Loucy (cell line): ENCODE data around the gene FOXP1.

ENCODE experiments used
- H2AFZ ChIP-seq: fragments of 200-600 bp; sonication (generic); 2 replicates; pipeline ENCODE4 v1.6.0; 2016; ENCODE audit warnings: antibody characterized with exemption, mild to moderate bottlenecking, low read length, moderate library complexity
- H3F3A ChIP-seq: fragments of 200-600 bp; 2 replicates; pipeline ENCODE4 v1.6.0; 2016; ENCODE audit warnings: antibody characterized with exemption, low read depth, mild to moderate bottlenecking
- H3K27me3 ChIP-seq: fragments of 200-600 bp; sonication (generic); 2 replicates; pipeline ENCODE4 v1.6.1; 2014; ENCODE audit warnings: low read length, mild to moderate bottlenecking; ENCODE audit not compliant: insufficient read depth, poor library complexity, severe bottlenecking
- H3K36me3 ChIP-seq: fragments of 200-600 bp; sonication (generic); 2 replicates; pipeline ENCODE4 v1.6.1; 2016; ENCODE audit warnings: low read length; ENCODE audit not compliant: insufficient read depth
- H3K4me1 ChIP-seq: fragments of 200-600 bp; sonication (generic); 2 replicates; pipeline ENCODE4 v1.5.1; 2014; ENCODE audit warnings: low read length, mild to moderate bottlenecking; ENCODE audit not compliant: insufficient read depth, poor library complexity, severe bottlenecking
- H3K4me2 ChIP-seq: fragments of 200-600 bp; sonication (generic); 2 replicates; pipeline ENCODE4 v1.6.0; 2014; ENCODE audit warnings: antibody characterized with exemption, low read length, low read depth, mild to moderate bottlenecking; ENCODE audit not compliant: poor library complexity, severe bottlenecking
- H3K4me3 ChIP-seq: fragments of 200-600 bp; sonication (generic); 2 replicates; pipeline ENCODE4 v1.5.1; 2014; ENCODE audit warnings: low read length, mild to moderate bottlenecking, mixed read lengths; ENCODE audit not compliant: poor library complexity, severe bottlenecking
- H3K79me2 ChIP-seq: fragments of 200-600 bp; sonication (generic); 2 replicates; pipeline ENCODE4 v1.6.1; 2014; ENCODE audit warnings: low read length; ENCODE audit not compliant: insufficient read depth
- H3K9ac ChIP-seq: fragments of 200-600 bp; sonication (generic); 2 replicates; pipeline ENCODE4 v1.6.0; 2014; ENCODE audit warnings: mild to moderate bottlenecking, low read depth, low read length, moderate library complexity; ENCODE audit not compliant: poor library complexity, severe bottlenecking
- H3K9me2 ChIP-seq: fragments of 200-600 bp; sonication (generic); replicated peaks from 2 replicates; pipeline ENCODE4 v1.6.1; 2016; ENCODE audit warnings: low read depth, low read length, mixed read lengths
- H3K9me3 ChIP-seq: fragments of 200-600 bp; sonication (generic); 2 replicates; pipeline ENCODE4 v1.6.1; 2014; ENCODE audit warnings: mild to moderate bottlenecking, antibody characterized with exemption, low read length, low read depth; ENCODE audit not compliant: insufficient read depth
- H4K20me1 ChIP-seq: fragments of 200-600 bp; sonication (generic); 2 replicates; pipeline ENCODE4 v1.6.0; 2014; ENCODE audit warnings: antibody characterized with exemption, low read length, mild to moderate bottlenecking; ENCODE audit not compliant: insufficient read depth, poor library complexity, severe bottlenecking
- EZH2phosphoT487 ChIP-seq: fragments of 200-600 bp; IDR thresholded peaks from 2 replicates; pipeline ENCODE4 v1.6.1; 2018; ENCODE audit warnings: antibody characterized with exemption, mild to moderate bottlenecking, moderate library complexity, borderline replicate concordance
- TF ChIP-seq, protein P1 (sequence below): fragments of 200-600 bp; sonication (generic); conservative IDR thresholded peaks from 2 replicates; pipeline ENCODE4 v1.5.1; 2014; ENCODE audit warnings: mild to moderate bottlenecking, antibody characterized with exemption, low read length

Gene FOXP1

DNA sequence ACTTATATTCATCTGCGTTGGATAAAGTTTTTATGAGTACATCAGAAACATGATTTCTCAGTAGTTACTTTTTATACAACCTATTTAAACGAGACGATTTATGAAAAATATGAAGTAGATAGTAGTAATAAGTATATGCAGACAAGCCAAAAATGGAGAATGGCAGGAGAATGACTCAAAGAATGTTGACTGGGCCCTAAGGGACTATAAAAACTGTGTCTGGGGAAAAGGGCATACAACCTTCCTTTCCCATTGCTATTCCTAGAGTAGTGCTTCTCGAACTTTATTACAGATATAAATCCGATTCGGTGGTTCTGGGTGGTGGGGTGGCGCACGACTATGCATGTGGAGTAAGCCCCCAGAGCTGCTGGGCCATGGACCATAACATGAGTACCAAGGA, 558.5 kb downstream of the FOXP1 start:
- H3K9me3 ChIP-seq, result no peaks in the 10 kb centered on the region
- TF ChIP-seq, protein P1, sequence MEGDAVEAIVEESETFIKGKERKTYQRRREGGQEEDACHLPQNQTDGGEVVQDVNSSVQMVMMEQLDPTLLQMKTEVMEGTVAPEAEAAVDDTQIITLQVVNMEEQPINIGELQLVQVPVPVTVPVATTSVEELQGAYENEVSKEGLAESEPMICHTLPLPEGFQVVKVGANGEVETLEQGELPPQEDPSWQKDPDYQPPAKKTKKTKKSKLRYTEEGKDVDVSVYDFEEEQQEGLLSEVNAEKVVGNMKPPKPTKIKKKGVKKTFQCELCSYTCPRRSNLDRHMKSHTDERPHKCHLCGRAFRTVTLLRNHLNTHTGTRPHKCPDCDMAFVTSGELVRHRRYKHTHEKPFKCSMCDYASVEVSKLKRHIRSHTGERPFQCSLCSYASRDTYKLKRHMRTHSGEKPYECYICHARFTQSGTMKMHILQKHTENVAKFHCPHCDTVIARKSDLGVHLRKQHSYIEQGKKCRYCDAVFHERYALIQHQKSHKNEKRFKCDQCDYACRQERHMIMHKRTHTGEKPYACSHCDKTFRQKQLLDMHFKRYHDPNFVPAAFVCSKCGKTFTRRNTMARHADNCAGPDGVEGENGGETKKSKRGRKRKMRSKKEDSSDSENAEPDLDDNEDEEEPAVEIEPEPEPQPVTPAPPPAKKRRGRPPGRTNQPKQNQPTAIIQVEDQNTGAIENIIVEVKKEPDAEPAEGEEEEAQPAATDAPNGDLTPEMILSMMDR, result no peak
- no peak for TF ChIP-seq EZH2phosphoT487
- H3K9me2 ChIP-seq, result no peaks in the 10 kb centered on the region
- H3K27me3 ChIP-seq, result no peaks in the 10 kb centered on the region
- no peak overlapping the region for H3K4me2 ChIP-seq
- H3F3A ChIP-seq, result no peaks in the 10 kb centered on the region
- no peak overlapping the region for H3K9ac ChIP-seq
- no peak overlapping the region for H3K4me3 ChIP-seq
- no peaks in the 10 kb centered on the region for H4K20me1 ChIP-seq
- peaks cover 22% of the 10 kb centered on the region for H3K36me3 ChIP-seq
- H3K79me2 ChIP-seq, result peaks cover 24% of the 10 kb centered on the region; the same call in 1 of the 2 replicates
- H2AFZ ChIP-seq, result no peak overlapping the region
- peaks cover 3% of the 10 kb centered on the region for H3K4me1 ChIP-seq

DNA sequence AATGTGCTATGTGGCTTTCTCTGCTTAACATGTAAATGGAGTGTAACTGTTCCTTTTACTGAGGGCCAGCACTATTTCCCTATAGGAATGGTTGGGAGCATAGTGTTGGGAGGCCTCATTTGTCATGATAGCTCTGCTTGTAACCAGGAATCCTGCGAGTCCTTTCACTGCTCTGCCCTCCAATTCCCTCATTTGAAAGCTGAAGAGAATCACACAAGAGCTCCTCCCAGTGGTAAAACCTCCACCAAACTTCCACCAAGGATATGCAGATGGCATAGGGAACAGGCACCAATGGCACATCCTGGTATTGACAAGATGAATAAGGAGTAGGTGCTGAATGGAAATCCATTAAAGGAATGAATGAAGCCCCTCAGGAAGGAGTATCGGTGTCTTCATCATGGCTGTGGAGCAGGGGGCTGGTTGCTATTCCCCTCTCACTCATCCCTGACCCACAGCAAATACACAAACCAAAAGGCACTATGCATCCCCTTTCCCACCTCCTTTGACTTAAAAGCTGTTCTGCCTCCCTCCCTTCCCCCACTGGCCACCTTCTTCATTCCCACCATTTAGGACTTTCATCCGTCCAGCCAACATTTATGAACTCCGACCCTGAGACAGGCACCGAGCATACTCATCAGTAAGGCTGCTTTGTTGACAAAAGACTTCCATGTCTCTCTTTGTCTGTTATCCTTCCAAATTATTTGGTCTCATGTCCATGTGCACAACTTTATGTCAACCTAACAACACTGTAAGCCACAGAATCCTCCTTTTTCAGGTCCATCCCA, 560.8 kb downstream of the FOXP1 start:
- no peak for TF ChIP-seq EZH2phosphoT487
- TF ChIP-seq, protein P1, result peak; percentile 58
- peaks cover 15% of the 10 kb centered on the region for H3K36me3 ChIP-seq
- H4K20me1 ChIP-seq, result no peaks in the 10 kb centered on the region
- H3K9me3 ChIP-seq, result no peaks in the 10 kb centered on the region
- H2AFZ ChIP-seq, result no peak overlapping the region
- no peaks in the 10 kb centered on the region for H3K9me2 ChIP-seq
- H3F3A ChIP-seq, result no peaks in the 10 kb centered on the region
- no peak overlapping the region for H3K4me3 ChIP-seq
- H3K27me3 ChIP-seq, result no peaks in the 10 kb centered on the region
- no peak overlapping the region for H3K4me2 ChIP-seq
- H3K9ac ChIP-seq, result no peak overlapping the region
- H3K4me1 ChIP-seq, result peaks cover 3% of the 10 kb centered on the region
- peaks cover 30% of the 10 kb centered on the region for H3K79me2 ChIP-seq

DNA sequence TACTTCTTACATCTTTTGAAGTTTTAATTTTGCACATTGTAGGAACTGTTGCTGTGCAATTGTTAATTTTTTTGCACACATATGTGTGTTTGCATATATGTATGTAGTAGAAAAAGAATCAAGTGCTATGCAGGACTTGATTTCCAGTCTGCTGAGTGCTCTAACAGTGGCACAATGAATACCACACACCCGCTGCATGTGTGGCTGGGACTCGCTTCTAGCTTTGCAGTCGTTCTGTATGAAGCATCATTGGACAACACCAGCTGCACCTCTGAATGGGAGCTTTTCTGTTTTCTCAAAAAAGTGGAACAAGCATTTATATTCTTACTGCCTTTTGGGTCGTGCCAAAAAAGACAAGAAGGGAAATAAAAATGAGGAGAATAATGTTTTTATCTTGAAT, 564.7 kb downstream of the FOXP1 start:
- H3K4me1 ChIP-seq, result no peaks in the 10 kb centered on the region
- H3K9ac ChIP-seq, result no peak overlapping the region
- no peak overlapping the region for H3K4me3 ChIP-seq
- no peak overlapping the region for H2AFZ ChIP-seq
- H3K27me3 ChIP-seq, result no peaks in the 10 kb centered on the region
- H3K9me3 ChIP-seq, result peaks cover 3% of the 10 kb centered on the region; the same call in 1 of the 2 replicates
- H3K79me2 ChIP-seq, result peaks cover 33% of the 10 kb centered on the region
- peaks cover 22% of the 10 kb centered on the region for H3K36me3 ChIP-seq
- no peak for TF ChIP-seq EZH2phosphoT487
- TF ChIP-seq, protein P1, result no peak
- no peaks in the 10 kb centered on the region for H3K9me2 ChIP-seq
- H3K4me2 ChIP-seq, result no peak overlapping the region
- H4K20me1 ChIP-seq, result no peaks in the 10 kb centered on the region
- H3F3A ChIP-seq, result no peaks in the 10 kb centered on the region
